LNCAP (cell line): ENCODE results near the gene PLIN4.

Experiments
- CTCF ChIP-seq: fragments of 450-650 bp; IDR thresholded peaks from 2 replicates; pipeline ENCODE4 v1.5.1; 2017; ENCODE audit warnings: mild to moderate bottlenecking

The PLIN4 gene

GRCh38 chr19:4510435-4511255, 7.6 kb downstream of the PLIN4 start:
- no peak for TF ChIP-seq CTCF

GRCh38 chr19:4508698-4509097, 9.6 kb downstream of the PLIN4 start:
- TF ChIP-seq CTCF, result no peak

GRCh38 chr19:4507804-4508203, 10.5 kb downstream of the PLIN4 start:
- no peak for TF ChIP-seq CTCF

GRCh38 chr19:4507150-4507452, 11.2 kb downstream of the PLIN4 start:
- no peak for TF ChIP-seq CTCF

- no peak for TF ChIP-seq CTCF
Observed at GRCh38 chr19:4506449-4507149, 11.7 kb downstream of the PLIN4 start.

GRCh38 chr19:4505570-4506448, 12.5 kb downstream of the PLIN4 start:
- TF ChIP-seq CTCF, result no peak

GRCh38 chr19:4504891-4505569, 13.3 kb downstream of the PLIN4 start:
- TF ChIP-seq CTCF, result no peak
